HG03097 (cell line): ENCODE results near the gene ABCA4.

Experiments used
- ATAC-seq: cut with Tn5 transposase; IDR thresholded peaks from one replicate; pipeline ENCODE4 v1.9.1; 2021; ENCODE audit not compliant: unreplicated experiment, low FRiP score

The ABCA4 gene

DNA sequence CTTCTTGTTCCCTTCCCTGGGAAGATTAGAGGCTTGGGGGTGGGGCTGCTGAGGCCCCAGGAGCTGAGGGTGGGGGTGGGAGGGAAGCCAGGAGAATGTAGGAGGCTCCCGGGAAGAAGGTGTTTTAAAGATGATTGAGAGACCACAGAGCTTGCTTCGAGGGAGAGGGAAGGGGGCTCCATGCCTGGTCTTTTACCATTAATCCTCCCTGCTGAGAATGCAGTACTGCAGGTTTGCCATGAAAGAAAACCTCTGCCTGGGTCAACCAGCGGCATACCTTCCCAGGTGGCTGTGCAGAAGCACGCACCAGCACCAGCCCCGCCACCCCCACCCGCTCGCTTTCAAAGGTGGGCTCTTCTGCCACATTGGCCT, 15.4 kb downstream of the ABCA4 start:
- ATAC-seq = no peak

DNA sequence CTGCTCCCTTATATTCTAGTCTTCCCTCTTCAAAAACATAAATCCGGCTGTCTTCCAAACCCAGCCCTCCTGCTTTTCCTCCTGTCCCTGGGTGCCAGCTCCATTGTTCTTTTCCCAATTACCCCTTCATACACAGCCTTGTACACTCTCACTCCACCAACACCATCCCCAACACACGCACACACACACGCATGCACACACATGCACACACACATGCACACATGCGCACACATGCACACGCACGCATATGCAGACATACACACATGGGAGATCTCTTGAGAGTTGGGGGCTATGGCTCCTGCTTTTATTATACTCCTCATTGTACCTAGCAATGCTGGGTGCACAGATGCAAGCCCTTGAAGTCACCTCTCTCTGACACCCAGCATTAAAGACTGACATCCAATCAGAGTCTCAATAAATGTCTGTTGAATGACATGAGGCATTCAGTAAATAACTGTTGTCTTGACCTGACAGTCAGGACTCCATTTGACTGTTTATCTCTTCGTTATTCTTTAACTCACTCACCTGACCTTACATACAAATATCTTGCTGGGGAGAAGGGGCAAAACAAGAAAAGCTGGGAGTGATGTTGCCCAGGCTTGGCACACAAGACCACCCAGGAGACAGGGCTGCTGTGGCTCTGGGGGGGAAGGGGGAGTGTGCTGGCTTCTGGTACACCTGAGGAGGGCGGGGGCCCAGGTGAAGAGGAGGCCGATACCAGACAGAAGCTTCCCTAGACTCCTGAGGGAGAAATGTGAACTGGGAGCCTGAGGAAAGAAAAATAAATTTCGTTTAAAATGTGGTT, 16.0 kb downstream of the ABCA4 start:
- ATAC-seq = no peak

DNA sequence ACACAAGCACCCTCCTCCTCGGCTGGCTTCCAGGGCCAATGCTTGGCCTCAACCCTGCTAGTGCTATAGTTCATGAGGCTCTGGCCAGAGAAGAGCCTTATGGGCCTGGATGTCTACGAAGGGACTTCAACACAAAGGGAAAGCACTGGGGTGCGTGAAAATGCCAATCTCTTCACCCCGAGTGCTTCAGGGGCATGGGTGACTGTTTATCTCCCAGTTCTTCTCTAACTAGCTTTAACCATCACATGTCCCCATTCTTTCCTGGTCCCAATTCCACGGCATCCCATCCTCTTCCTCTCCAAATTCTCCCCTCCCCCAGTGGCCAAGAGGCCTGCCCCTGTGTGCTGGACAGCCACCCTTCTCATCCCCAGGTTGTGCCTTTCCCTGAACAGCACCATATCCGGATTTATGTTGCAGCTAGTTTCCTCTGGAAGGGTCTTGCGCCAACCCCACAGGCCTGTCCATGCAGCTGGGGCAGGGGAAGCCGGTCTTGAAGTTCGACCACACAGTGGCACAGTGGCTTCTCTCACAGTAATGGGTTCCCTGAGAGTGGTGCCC, 16.7 kb downstream of the ABCA4 start:
- no peak for ATAC-seq

DNA sequence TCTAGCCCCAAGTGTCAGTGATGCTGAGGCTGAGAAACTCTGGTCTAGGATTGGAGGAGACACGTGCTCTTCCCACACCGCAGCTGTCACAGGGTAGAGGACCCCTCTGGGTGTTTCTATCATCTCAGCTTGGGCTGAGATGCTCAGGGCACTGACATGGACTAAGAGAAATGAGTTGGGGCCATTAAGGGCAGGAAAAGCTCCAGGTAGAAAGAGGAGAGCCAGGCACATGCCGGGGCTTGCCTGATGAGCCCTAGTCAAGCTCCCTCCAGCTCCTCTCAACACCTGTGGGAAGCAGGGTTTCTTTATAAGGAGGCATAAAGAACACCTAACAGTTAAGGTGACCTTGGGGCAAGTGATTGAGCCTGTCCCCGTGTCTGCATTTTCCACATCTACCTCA, 17.3 kb downstream of the ABCA4 start:
- ATAC-seq = no peak

DNA sequence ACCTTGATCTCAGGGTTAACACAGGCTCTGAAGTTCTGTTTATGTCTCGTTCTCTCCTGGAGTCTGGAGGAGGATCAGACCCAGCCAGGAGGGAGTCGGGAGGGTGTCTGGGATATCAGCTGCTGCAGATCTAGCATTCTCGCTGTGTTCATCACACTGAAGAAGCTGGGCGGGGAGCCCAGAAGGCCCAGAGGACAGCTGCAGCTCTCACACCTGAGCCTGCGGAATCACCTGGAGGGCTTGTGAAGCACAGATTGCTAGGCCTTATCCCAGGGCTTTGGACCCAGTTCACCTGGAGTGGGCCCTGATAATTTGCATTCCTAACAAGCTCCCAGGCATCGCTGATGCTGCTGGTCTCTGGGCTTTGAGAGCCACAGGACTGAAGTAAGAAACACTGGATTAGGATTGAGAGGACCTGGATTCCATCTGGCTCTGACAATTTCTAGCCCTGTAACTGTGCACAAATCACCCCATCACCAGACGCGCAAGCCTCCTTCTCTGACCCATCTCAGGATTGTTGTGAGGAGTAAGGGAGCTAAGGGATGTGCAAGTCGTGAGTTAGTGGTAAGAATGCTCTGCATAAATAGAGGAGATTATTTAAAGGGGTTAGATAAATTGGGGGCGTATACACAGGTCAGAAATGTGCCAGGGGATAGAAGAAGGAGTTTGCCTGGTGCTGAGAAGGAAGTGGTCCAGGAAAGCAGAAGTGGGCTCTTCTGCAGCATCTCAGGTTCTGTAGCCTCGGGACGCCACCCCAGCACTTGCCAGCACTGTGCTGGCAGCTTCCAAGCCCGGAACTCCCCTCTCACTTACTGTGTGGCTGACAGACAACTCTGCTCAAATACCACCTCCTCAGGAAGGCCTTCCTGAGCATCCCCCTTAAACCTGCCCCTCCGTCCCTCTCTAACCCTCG, 19.1 kb downstream of the ABCA4 start:
- ATAC-seq = no peak

DNA sequence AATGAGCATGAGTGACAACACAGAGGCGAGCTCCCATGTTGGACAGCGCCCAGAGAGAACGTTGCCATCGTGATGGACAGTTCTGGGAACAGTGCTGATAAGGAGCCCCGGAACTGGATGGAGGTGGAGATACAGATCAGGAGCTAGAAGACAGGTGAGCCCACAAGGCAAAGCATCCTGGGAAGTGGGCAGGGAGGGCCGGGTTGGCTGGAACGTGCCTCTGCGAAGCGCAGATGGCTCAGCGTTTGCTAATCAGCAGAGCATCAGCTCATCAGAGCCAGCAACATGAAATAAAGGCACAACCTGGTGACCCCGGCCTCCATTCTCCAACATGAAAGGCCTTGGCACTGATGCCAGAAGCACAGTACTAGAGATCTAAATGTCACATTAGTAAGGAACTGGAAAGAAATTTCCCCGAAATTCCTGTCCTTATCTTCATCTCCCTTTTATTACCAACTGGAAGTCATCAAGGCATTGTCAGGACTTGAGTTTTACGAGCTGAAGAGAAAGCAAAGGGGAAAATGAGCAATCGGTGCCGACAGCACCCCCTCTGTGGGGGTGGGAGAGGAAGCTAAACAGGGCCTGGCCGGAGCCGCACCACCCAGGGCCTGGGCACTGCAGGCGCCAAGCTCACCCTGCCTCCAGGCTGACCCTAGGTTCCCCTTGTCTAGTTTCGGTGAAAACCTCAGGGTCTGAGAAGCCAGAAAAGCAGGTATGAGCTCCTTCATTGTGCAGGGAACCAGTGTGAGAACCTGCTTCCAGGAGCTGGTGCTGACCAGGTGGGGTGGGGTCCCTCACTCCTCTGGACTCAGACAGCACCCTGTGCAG, 19.9 kb downstream of the ABCA4 start:
- no peak for ATAC-seq

DNA sequence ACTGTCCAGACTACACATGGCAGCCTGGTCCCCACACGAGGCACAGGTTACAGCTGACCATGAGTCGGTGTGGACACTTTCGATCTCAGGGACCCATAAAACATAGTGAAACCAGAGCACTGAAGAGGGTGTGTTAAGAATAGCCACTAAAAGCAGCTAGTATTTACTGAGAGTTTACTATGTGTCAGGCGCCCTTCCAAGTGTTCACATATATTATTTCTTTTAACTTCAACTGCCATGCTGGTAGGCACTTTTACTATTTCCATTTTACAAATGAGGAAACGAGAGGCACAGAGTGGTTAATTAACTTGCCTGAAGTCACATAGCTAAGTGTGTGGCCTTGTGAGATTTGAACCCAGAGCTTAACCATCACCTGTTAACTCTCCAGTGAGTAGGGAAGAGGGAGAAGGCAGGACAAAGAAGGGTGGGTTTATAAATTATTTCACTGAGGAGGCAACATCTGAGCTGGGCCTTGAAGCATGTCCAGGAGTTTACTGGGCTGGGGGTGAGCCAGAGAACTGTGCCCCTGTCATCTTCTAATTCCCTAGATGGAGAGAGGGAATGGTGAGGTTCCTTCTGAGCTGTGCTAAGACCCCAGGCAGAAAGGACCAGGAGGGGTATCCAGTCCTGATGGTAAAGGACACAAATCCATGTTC, 20.7 kb downstream of the ABCA4 start:
- ATAC-seq = no peak

DNA sequence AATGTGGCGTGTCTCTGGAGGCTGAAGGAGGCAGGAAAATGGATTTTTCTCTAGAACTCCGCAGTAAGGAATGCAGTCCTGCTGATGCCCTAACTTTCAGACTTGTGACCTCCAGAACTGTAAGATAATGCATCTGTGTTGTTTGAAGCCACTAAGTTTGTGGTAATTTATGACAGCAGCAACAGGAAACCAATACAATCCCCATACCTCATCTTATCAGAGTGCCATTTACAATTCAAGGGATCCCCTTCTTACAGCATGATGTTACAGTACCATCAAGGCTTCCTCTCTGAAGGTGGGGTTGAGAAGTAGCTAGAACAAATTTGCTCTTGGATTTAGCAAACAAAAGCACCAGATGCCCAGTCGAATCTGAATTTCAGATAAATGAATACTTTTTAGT, 21.6 kb downstream of the ABCA4 start:
- ATAC-seq = no peak

DNA sequence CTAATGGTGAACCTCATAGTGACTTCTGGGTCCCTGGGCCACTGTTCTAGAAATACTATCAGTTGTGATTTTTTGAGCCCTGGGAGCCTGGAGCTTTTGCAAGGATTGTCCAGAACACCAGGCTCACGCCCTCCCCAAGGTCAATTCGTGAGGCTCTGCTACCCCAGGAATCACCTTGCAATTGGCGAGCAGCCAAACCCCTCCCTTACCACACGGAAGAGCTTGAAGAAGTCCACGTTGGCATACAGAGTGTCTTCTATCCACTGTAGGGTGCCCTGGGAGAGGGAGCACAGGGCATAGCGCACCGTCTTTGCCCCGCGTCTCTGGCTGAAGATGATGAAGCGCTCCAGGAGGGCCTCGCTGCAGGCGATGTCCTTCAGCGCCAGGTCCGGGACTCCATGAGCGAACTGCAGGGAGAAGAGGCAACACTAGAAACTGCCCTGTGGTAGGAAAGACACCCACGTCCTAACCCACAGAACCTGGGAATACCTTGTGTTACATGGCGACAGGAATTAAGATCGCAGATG, 22.3 kb downstream of the ABCA4 start:
- no peak for ATAC-seq

DNA sequence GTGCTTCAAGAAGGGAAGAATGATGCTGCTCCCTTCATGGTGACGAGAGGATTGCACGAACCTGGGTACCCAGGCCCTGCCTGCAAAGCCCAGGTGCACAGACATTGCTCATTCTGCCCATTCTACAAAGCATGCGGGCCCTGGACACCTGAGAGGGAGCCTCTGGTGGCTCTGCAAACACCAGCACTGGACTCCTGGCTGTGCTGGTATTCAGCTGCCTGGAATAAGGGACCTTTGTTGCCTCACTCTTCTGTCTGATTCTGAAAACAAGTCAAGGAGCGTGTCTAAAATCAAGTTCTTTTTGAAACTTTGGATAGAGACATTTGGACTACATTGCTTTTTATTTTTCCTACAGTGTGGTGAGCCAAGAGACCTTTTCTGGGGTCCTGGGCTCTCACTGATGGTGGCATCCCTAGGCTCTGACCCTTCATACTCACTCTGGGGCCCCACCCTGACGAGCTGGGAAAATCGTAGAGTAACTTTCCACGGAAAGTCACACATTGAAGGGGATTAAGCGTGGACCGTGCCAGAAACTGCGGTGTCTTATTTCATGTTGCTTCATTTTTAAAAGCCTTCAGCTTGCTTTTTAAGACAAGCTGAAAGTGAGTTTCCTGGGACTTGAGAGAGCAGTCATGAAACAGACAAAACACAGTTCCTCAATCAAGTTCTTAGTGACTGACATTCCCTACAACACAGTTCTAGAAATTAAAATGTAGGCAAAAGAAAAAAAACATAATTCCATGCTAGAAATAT, 24.0 kb downstream of the ABCA4 start:
- no peak for ATAC-seq

DNA sequence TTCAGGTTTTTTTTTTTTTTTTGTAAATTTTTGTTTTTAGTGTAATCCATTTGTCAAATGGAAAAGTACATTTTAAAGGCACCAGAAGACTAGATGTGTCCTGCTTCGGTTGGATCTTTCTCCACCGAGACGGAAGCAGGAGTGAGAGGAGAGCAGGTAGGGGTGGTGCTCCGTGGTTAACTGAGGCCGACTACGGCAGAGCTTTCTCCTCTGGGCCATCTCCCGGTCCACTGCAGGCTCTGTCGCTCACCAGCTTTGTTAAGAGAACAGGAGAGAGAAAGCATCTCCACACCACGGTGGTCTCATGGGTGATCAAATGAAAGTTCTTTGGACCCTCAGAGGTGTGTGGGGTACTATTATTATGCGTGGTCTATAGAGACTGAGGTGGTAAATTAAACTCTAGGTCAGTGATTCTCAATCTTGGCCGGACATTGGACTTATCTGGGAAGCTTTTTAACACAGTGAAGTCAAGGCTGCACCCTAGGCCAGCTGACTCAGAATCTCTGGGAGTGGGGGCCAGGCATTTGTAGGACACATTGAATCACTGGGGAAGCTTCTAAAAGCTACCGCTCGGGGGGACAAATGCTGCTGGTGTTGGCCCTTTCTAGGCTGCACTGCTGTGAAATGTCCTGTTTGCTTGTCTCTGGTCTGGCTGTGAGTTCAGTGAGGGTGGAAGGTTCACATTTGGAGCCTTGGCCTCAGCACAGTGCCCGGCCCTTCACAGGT, 25.0 kb downstream of the ABCA4 start:
- ATAC-seq = no peak

DNA sequence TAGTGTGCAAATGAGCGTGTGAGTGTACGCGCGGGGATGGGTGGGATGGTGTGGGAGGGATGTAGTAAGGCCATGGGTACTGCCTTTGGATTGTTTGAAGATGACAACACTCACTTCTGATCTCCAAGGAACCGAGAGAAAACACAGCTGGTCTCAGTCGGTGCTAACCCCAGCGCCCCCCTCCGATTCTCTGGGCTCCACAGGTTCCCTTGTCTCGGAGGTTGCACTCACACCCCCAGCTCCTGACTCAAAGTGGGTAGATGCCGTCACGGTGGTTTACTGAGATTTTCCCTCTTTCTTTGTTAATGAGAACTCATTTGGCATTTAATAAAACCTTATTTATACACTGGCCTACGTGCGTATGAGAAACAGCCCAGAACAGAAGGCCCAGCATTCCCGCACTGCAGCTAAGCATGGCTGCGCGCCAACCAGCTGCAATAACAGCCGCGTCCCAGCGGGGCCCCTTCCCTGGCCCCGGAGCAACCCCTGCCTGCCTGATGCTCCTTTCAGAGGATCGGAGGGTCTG, 25.8 kb downstream of the ABCA4 start:
- ATAC-seq = no peak

DNA sequence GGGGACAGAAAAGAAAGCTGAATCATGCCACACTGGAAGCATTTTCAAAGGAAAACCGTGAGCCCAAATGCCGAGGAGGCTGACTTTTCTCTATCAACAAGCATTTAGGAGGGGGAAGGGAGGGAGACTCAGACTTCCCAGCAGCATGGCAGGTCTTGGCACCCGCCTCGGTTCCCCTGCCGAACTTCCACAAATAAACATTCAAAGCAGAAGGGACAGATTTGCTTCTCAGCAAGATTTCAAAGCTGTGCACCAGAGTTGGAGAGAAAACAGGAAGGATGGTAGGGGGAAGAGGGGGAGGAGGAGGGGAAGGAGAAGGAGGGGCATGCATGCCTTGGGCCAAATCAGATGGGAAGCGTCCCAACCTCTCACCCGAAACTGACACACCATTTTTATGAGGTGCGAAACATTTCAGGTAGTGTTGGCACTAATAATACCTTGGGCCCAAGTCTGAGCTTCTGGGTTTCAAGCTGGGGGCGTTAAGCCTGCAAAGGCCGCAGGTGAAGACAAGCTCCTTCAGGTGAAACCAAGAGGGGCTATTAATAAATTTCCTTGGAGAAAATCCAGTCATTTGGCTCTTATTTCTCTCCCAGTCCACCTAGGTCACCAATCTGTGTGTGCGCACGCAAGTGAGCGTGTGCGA, 26.4 kb downstream of the ABCA4 start:
- no peak for ATAC-seq

DNA sequence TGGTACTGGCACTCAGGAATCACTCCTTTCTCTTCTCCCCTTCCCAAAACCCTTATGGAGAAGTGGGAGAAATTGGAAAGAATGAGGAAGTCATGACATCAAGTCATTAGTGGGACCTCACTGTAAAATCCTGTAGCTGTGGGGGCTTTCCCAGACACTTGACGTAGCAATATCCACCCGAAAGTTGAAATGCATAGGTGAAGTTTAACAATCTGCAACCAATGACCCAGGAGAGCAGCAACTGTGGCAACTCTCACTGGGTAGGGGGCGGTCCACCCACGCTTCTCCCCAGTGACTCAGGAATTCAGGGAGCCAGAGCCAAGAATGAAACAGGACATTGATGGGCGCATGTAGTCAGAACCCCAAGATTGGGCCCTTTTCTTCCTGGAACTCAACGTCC, 27.0 kb downstream of the ABCA4 start:
- ATAC-seq = no peak

DNA sequence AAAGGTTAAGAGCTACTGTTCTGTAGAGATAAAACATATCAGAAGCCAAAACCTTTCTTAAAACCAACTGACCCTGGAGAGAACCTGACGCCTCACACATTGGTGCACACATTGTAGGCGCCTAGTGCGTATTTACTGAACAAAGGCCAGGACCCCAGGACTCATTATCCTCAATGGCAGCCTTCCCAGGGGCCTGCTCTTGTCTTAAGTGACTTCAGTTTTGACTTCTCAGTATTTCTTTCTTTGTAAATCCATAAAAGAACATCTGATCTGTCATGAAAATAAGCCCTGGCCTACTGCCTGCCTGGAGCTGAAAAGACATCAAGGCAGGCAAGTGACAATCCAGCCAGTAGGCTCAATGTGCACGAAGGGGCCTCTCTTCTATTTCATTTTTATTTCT, 27.6 kb downstream of the ABCA4 start:
- no peak for ATAC-seq

DNA sequence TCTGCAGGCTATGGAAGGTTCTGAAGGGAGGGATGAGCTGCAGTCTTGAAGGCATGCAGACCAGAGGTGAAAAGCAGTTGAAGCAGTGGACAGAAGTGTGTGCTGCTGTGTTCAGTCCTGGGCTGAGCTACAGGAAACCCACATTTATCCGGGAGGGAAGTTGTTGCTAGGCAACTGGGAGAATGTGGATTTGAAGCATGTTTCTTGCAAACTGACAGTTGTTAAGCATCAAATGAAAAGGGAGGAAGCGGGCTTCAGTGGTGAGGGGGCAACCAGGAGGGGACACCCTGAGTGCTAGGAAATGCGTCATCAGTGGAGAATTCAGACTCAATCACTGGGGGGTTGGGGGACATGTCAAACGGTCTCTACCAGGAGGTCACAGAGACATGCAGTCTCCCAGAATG, 28.7 kb downstream of the ABCA4 start:
- no peak for ATAC-seq

DNA sequence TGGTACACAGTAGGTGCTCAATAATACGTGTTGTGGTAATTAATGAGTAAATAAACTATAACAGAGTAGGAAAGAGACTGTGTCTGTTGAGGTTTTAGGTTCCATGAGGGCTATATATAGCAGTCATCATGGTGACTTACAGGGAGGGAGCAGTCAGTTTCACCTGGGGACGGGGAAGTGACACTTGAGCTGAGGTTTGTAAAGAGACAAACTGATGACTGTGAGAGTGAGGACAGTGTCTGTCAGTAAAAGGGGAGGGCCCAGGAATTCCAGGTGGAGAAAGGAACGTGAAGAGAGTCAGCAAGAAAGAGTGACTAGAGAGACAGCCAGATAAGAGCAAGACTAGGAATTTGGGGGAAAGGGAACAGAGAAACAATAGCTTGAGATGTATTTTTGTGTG, 30.2 kb downstream of the ABCA4 start:
- no peak for ATAC-seq

DNA sequence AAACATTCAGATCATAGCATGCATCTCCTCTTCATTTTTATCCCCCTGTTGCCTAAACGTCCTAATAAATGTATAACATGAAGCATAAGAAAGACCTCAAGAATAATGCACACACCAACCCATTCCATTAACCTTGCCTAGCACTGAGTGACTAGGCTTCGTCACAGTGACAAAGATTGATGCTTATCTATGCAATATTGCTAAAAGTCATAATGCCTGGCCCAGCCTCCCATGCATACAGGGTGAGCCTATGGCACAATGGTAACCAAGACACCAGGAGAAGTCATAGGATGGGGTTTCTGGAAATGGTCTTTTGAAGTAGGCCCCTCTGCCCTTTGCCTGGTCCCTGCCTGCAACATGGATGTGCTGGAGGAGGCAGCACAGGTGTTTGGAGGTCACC, 33.8 kb downstream of the ABCA4 start:
- no peak for ATAC-seq
